ENCODE data around the gene C1QA. TPM values are rescaled to one million over a fixed set of nuclear protein-coding genes. Genes with fewer than 3 reads are reported as not detected.

The C1QA gene
- total RNA-seq, 2 donors from 2014 or later, result not detected

DNA sequence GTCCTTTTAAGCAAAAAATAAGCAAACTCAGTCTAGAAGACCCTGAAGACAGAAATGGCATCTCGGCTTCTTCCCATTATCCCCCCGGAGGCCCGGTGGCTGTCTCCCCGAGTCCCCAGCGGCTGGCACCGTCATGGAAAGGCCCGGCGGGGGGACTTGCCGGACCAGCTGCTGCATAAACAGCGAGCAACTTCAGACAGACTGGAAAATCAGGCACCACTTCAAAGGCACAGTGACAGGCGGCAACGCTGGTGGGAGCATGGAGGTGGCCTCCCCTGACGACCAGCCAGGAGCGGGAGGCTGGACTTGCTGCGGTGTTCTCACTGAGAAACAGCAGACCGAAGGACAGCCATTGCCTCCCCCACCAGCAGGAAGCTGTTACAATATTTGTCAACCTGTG, 18.4 kb upstream of the C1QA start:
- Mint-ChIP-seq H3K27me3 (ENCODE audit: low read depth) (peaks cover 40% of the 10 kb centered on the region), H3K9me3 (no peaks in the 10 kb centered on the region), H3K4me3 (no peak overlapping the region), H3K27ac (no peak overlapping the region), H3K36me3 (ENCODE audit: insufficient read depth in 2 of 2) (no peaks in the 10 kb centered on the region), H3K4me1 (ENCODE audit: low read depth) (no peaks in the 10 kb centered on the region)
- DNase-seq (no peak), ATAC-seq (replicated peaks in 1 of 2) (no peak)

DNA sequence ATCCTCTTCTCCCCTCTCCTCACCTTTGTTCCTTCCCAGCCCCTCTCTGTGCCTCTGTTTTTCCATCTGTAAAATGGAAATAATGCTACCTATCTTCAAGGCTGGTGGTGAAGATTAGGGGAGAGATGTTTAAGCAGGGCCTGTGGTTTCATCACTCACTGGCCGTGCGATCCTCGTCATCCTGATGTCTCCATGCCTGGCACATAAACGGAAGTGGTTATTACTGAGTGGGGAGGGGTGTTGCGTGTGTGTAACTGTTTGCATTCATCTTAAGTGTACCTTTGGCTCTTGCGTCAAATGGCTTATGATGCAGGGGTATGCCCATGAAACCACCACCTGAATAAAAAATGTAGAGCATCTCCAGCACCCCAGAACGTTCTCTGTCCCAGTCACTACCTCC, 17.2 kb upstream of the C1QA start:
- Mint-ChIP-seq H3K27me3 (ENCODE audit: low read depth) (peaks cover 38% of the 10 kb centered on the region), H3K27ac (no peak overlapping the region), H3K36me3 (ENCODE audit: insufficient read depth in 2 of 2) (no peaks in the 10 kb centered on the region), H3K9me3 (no peaks in the 10 kb centered on the region), H3K4me3 (no peak overlapping the region), H3K4me1 (ENCODE audit: low read depth) (no peaks in the 10 kb centered on the region)
- ATAC-seq (replicated peaks in 1 of 2) (no peak), DNase-seq (no peak)

DNA sequence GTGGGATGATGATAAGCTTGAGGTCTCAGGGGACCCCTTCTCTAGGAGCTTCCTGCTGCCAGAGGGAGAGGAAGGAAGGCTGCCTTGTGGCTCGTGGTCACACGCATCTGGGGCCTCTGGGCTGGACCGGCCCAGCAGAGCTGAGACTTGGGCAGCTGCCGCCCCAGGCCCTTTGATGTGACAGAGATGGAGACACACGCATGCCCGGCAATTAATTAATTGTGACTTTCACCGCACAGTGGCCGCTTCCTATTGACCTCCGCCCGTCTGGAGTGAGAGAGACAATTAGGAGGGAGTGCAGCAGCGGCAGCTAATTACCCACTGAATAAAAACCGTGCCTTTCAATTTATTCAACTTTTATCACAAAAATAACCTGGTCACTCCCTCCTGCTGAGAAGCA, 16.6 kb upstream of the C1QA start:
- H3K9me3 Mint-ChIP-seq, result no peaks in the 10 kb centered on the region
- H3K4me3 Mint-ChIP-seq, result no peak overlapping the region
- no peak overlapping the region for H3K27ac Mint-ChIP-seq
- DNase-seq (no peak), ATAC-seq (replicated peaks in 1 of 2) (no peak)
- H3K4me1 Mint-ChIP-seq (ENCODE audit: low read depth), result no peaks in the 10 kb centered on the region
- H3K36me3 Mint-ChIP-seq (ENCODE audit: insufficient read depth in 2 of 2), result no peaks in the 10 kb centered on the region
- peaks cover 32% of the 10 kb centered on the region for H3K27me3 Mint-ChIP-seq (ENCODE audit: low read depth)

DNA sequence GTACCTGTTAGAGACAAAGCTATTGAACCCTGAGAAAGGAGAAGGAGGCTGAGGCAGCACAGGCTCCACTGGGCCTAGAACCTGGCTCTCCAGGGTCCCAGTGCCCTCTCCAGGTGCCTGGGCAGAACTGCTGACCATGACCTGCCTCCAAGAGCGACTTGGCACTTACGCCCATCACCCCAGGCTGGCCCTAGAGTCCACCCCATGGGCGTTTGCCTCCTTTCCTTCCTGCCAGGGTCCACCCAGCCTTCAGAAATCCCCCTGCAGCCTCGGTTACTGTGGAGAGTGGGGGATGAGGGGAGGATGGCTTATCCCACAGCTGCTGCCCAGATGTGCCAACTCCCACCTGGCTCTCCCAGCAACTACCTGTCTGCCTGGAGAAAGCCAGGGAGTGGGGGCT, 14.7 kb upstream of the C1QA start:
- ATAC-seq (replicated peaks in 1 of 2), result no peak
- Mint-ChIP-seq H3K4me3 (no peak overlapping the region), H3K36me3 (ENCODE audit: insufficient read depth in 2 of 2) (no peaks in the 10 kb centered on the region), H3K27me3 (ENCODE audit: low read depth) (peaks cover 24% of the 10 kb centered on the region), H3K9me3 (no peaks in the 10 kb centered on the region), H3K27ac (no peak overlapping the region), H3K4me1 (ENCODE audit: low read depth) (no peaks in the 10 kb centered on the region)
- no peak for DNase-seq

DNA sequence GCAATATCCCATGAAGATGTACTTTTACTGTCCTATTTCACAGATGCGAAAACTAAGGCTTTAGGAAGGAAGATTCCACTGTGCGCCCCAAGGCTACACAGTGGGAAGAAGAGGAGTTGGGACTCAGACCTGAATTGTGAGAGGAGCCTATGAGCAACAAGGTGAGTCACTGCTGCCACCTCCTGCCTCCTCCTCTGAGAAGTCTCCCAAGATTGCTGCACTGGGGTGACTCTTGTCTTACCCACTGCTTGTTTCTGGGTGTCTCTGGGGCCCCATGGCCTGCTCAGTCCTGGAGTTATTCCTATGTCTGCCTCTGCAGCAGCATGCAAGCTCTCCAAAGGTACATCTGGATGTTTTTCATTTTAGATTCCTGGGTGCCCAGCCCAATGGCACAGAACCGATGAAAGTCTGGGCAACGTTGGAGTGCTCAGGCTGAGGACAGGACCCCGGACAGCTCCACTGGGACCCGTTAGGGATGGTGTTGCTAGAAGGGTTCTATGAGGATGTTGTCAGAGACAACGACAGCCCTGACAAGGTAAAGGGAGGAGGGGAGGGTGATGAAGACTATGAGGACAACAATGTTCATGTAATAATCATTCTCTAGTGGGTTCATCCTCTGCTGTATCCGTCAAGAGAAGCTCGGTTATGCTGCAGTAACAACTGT, 11.0 kb upstream of the C1QA start:
- Mint-ChIP-seq H3K36me3 (ENCODE audit: insufficient read depth in 2 of 2) (no peaks in the 10 kb centered on the region), H3K27me3 (ENCODE audit: low read depth) (peaks cover 29% of the 10 kb centered on the region), H3K4me3 (no peak overlapping the region), H3K9me3 (no peaks in the 10 kb centered on the region), H3K27ac (no peak overlapping the region), H3K4me1 (ENCODE audit: low read depth) (no peaks in the 10 kb centered on the region)
- no peak for ATAC-seq (replicated peaks in 1 of 2)
- no peak for DNase-seq

DNA sequence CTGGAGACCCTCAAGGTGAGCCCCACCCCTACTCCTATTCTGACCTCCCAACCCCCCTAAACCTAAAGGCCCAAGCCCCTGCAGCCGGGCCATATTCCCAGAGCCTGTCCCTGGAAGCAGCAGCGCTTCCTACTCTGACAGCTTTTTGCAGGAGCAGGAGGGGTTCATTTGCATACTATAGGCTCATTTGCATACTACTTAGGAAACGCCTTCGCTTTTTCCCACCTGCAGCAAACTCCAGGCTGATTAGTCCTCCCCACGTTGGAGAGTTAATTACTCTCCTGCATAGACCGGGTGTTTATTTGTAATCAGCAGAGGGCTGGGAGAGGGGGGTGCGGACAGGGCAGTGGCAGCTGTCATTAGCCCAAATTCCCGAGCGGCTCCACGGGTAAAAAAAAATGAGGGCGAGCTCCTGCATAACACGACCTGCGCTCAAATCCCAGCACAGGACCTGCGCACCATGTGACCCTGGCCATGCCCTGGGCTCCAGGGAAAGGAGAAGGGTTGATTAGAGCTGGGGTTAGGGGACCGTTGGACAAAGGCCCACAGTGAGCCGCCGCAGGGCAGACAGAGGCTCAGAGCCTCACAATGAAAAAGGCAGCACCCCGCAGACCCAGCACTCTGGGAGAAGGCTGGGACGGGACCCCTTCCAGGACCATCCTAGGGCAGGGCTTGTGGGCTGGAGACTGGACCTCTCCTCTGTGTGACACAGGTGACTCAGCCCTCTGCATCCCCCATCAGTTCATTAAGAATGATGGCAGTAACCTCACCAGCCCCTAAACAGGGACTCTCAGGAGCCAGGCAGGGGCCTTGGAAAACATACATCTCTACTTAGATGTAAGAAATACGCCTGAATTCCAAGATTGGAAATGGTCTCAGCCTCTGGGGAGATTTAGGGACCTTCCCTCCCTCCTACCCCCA, 9.9 kb upstream of the C1QA start:
- peaks cover 32% of the 10 kb centered on the region for H3K27me3 Mint-ChIP-seq (ENCODE audit: low read depth)
- no peaks in the 10 kb centered on the region for H3K36me3 Mint-ChIP-seq (ENCODE audit: insufficient read depth in 2 of 2)
- DNase-seq (no peak), ATAC-seq (replicated peaks in 1 of 2) (no peak)
- no peaks in the 10 kb centered on the region for H3K4me1 Mint-ChIP-seq (ENCODE audit: low read depth)
- no peak overlapping the region for H3K4me3 Mint-ChIP-seq
- no peak overlapping the region for H3K27ac Mint-ChIP-seq
- H3K9me3 Mint-ChIP-seq, result no peaks in the 10 kb centered on the region

DNA sequence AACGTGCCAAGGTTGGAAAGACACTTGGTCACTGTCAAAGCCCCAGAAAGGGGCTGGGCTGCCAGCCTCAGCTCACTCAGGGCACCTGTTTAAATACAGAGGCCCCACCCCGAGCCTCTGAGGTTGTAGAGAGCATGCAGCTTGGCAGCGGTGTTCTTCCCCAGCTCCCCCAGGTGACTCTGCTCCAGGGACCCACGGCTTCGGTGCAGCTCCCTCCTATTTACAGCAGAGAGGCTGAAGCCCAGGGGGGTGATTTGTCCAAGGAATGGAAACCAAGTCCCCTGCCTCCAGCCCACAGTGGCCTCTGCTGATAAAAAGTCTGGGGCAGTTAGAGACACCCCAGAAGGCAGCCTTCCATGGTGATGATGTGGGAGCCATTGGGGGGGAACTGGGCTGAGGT, 9.1 kb upstream of the C1QA start:
- Mint-ChIP-seq H3K4me3 (no peak overlapping the region), H3K27ac (no peak overlapping the region), H3K36me3 (ENCODE audit: insufficient read depth in 2 of 2) (no peaks in the 10 kb centered on the region), H3K9me3 (no peaks in the 10 kb centered on the region), H3K4me1 (ENCODE audit: low read depth) (no peaks in the 10 kb centered on the region), H3K27me3 (ENCODE audit: low read depth) (peaks cover 40% of the 10 kb centered on the region)
- no peak for ATAC-seq (replicated peaks in 1 of 2)
- no peak for DNase-seq

DNA sequence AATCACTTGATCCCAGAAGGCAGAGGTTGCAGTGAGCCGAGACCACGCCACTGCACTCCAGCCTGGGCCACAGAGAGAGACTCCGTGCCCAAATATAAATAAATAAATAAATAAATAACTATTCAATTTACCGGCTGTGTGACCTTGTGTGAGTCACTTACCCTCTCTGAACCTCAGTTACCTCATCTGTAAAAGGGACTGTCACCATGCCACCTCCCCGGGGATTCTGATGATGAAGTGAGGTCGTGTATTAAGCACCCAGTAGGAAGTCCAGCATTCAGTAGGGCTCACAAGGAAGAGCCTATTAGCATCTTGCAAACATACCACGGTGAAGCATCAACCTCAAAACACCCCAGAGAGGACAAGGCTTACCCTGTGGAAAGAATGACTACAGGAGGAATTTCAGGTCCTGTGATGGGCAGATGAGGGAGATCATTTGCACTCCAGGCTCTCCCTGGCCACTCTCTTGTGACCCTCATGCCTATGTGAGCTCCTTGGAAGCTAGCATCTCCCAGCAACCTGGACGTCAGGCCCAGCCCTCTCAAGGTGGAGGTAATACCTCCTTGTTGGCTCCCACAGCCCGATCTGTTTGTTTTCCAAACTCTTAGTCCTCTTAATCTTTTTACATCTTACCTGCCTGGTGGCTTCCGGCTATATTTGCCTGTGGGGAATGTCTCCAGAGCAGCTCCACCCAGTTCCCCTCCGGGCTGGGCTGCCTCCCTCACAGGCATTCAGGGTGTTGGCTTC, 7.6 kb upstream of the C1QA start:
- ATAC-seq (replicated peaks in 1 of 2) (no peak), DNase-seq (no peak)
- Mint-ChIP-seq H3K4me3 (no peak overlapping the region), H3K27me3 (ENCODE audit: low read depth) (peaks cover 43% of the 10 kb centered on the region), H3K4me1 (ENCODE audit: low read depth) (no peaks in the 10 kb centered on the region), H3K9me3 (no peaks in the 10 kb centered on the region), H3K27ac (no peak overlapping the region), H3K36me3 (ENCODE audit: insufficient read depth in 2 of 2) (no peaks in the 10 kb centered on the region)

DNA sequence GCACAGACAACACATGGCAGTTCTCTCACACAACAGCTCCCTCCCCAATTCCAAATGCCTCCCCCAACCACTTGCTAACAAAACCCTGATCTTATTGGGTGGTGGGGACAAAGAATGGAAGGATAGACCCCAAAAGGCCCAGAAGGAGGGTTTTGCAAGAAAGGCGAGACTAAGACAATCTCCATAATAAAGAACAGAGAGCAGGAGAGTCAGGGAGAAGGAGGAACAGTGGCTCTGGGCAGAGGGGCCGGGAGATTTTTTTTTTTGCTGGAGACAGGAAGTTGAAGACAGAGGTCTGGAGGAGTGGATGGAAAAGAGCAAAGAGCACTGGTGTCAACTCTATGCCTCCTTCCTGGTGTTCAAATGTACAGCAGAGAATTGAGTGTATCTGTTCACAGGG, 6.5 kb upstream of the C1QA start:
- Mint-ChIP-seq H3K4me3 (no peak overlapping the region), H3K4me1 (ENCODE audit: low read depth) (no peaks in the 10 kb centered on the region), H3K27ac (no peak overlapping the region), H3K27me3 (ENCODE audit: low read depth) (peaks cover 43% of the 10 kb centered on the region), H3K9me3 (no peaks in the 10 kb centered on the region), H3K36me3 (ENCODE audit: insufficient read depth in 2 of 2) (no peaks in the 10 kb centered on the region)
- no peak for DNase-seq
- no peak for ATAC-seq (replicated peaks in 1 of 2)

DNA sequence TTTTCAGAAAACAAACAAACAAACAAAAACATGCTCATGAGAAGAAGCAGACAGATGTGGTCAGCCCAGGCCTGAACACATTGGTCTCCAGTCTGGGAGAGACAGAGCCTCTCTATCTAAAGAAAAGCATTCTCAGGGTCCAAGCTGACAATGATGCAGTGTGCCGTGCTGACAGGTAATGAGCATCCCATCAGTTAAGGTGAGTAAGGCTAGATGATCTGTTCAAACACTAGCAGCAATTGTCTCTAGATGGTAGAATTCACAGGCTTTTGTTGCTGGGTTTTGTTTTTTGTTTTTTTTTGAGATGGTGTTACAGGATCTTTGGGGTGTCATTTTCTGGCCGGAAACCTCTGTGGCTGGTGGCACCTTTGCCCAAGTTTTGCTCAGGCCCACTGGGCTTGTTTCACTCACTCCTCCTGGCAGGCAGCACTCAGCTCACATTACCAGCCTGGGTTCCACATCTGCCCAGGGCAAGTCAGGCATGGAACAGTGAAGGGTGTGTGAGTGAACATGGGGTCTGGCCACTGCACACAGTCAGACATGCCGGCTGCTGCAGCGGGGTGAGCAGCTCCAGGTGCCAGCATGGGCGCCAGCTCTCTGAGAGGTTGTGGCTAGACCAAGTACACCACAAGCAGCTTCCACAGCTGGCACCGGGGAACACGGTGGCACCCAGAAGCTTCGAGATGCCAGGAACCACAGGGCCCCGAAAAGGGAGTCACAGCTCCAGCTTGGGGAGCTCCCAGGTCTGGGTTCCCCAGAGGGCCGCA, 2.5 kb upstream of the C1QA start:
- no peak for DNase-seq
- Mint-ChIP-seq H3K4me3 (no peak overlapping the region), H3K27ac (no peak overlapping the region), H3K27me3 (ENCODE audit: low read depth) (peaks cover 33% of the 10 kb centered on the region), H3K9me3 (no peaks in the 10 kb centered on the region), H3K4me1 (ENCODE audit: low read depth) (no peaks in the 10 kb centered on the region), H3K36me3 (ENCODE audit: insufficient read depth in 2 of 2) (no peaks in the 10 kb centered on the region)
- ATAC-seq (replicated peaks in 1 of 2), result no peak

DNA sequence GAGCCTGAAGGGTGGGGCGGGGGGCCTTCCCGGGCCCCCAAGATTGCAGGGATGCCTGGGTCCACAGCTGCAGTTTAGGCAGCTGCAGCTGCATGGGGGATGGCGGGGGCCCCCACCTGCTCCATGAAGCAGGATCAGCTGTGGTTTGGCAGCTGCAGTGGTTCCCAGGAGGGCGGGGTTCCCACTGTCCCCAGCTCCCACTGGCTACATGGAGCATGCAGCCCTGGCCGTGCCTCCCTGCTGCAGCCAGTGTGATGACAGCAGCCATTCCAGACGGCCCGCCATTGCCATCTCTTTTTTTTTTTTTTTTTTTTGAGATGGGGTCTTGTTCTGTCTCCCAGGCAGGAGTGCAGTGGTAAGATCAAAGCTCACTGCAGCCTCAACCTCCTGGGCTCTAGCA, 992 bp upstream of the C1QA start:
- Mint-ChIP-seq H3K27ac (no peak overlapping the region), H3K4me3 (no peak overlapping the region), H3K36me3 (ENCODE audit: insufficient read depth in 2 of 2) (no peaks in the 10 kb centered on the region), H3K4me1 (ENCODE audit: low read depth) (no peaks in the 10 kb centered on the region), H3K27me3 (ENCODE audit: low read depth) (peaks cover 31% of the 10 kb centered on the region), H3K9me3 (no peaks in the 10 kb centered on the region)
- DNase-seq (no peak), ATAC-seq (replicated peaks in 1 of 2) (no peak)

DNA sequence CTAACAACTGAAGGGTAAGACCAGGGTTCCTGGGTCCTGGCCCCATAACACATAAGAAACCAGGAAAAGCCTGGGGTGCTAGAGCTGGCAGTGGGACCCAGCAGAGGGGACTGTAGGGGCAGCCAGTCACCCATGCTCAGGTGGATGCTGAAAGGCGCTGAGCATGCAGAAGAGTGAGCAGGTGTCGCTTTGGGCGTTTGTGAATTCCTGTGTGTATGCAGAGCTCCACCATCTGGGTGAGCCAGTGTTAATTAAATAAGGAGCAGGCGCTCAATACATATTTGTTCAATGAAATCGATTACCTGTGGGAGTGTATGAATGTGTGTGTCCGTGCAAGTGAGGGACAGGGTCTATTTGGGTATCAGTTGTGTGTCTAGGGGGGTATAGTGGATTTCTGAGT, 499 bp downstream of the C1QA start:
- no peak overlapping the region for H3K27ac Mint-ChIP-seq
- no peak overlapping the region for H3K4me3 Mint-ChIP-seq
- ATAC-seq (replicated peaks in 1 of 2) (no peak), DNase-seq (no peak)
- no peaks in the 10 kb centered on the region for H3K4me1 Mint-ChIP-seq (ENCODE audit: low read depth)
- no peaks in the 10 kb centered on the region for H3K36me3 Mint-ChIP-seq (ENCODE audit: insufficient read depth in 2 of 2)
- peaks cover 31% of the 10 kb centered on the region for H3K27me3 Mint-ChIP-seq (ENCODE audit: low read depth)
- H3K9me3 Mint-ChIP-seq, result no peaks in the 10 kb centered on the region
